Stimulated activated CD8-positive, alpha-beta memory T cell treated with anti-CD3 and anti-CD28 coated beads, Interleukin-7, amount 100 ng/mL, for 1 hour (primary cell): ENCODE data around the gene NENF.
"Not testable (repeated sequence)": the region's sequence is repeated elsewhere in the genome, so short reads cannot be mapped to it uniquely, and the experiment has no call there.

Source experiments
- DNase-seq, 2 donors: peaks; one replicate each; pipeline ENCODE4 v3.0.0-alpha.2; 2020; ENCODE audit warnings: low read depth in 2 of 2

Gene NENF

GRCh38 chr1:212460376-212460775 lies 27.7 kb downstream of the NENF start:
- no peak for DNase-seq

DNA sequence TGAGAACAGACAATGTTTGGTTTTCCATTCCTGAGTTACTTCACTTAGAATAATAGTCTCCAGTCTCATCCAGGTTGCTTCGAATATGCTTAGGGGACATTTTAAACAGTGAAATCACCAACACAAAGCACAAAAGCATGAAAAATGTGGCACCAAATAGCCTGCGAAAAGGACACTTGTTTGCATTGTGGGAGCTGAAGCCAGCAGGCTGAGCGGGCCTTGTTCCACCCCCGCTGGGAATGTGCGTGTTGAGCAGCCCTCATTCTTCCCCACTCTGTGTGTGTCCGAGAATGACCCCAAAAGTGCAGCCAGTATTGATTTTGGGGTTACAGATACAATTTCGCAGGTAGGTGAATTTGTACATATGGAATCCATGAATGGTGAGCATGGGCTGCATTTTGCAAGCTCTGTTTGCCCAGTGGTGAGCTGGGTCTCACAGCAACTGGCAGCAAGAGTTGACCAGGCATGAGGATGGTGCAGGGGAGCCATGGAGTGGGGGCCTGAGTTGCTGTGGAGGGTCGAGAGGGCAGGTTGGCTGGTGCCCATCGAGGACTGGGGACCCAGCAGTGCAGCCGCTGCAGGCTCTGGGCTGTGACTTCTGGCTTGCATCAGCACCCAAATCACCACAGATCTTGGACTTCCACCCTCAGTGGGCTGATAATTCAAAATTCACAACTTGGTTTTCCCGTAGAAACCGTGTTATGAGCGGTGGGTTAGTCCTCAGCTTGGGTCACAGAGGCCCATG lies 29.4 kb downstream of the NENF start:
- DNase-seq = no peak

DNA sequence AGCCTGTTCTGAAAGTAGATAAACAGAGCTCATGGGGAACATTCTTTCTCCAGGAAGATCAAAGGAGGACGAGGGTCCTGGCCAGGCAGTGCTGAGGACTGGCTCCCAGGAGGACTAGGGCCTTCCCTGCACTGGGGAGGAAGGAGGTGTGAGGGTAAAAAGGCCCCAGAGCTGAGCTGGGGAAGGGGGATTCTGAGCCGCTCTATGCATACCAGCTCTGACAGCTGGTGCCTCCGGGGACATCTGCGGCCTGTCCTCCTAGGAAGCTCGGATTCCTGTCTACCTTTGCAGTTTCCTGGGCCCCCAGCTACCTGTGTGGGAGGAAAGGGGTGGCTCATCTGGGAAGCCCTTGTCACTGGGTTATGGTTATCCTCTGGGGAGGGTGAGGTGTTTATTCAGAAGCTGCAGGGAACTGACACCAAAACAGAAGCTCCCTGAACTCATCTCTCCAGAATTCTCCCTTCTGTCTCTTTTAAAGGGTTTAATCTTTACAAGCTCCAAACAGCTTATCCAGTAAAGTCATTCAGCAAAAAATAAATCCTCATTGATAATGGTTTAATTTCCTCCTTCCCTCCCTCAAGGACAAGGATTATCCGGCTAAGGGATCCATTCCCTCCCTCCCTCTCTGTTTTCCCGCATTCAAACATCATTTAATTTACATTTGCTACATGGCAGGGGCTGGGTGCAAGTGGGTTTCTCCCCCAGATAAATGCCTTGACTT lies 31.0 kb downstream of the NENF start:
- DNase-seq = no peak

GRCh38 chr1:212465311-212465710 lies 32.6 kb downstream of the NENF start:
- no peak for DNase-seq

DNA sequence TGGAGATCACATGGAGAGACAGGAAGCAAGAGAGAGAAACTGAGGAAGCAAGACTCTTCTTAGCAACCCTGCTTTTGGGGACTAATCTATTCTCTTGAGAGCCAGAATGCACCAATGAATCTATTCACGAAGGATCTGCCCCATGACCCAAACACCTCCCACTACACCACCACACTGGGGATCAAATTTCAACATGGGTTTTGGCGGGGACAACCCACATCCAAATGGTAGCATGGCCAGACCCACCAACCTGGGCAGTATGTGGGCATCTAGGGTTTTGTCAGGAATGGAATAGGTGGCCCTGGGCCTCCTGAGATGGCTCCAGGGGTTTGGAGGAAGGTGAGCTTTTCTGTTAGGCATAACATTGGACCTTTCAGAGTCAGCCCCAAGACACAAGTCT lies 33.7 kb downstream of the NENF start:
- no peak for DNase-seq

GRCh38 chr1:212466898-212467650 lies 34.4 kb downstream of the NENF start:
- no peak for DNase-seq

- no peak for DNase-seq
These were observed 35.2 kb downstream of the NENF start for GRCh38 chr1:212467843-212468482.

DNA sequence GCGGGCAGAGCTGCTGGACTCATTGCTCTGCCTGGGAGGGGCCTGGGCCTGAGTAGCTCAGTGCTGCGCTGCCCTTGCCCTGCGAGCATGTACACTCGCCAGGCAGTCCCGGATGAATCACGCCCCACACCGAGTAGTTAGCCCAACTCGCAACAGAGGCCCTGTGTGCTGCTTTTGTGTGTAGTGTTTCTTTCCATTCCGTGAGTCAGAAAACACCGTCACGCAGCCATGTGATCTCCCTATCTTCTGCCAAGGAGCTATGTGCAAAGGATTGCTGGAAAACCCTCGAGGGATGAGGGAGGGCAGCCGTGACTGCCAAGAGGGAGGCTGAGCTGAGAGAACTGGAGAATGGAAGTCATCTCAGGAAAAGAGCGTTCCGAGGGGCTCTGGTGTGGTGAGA lies 37.3 kb downstream of the NENF start:
- DNase-seq = no peak

- DNase-seq = no peak
These were observed 38.6 kb downstream of the NENF start for GRCh38 chr1:212471286-212471685.

DNA sequence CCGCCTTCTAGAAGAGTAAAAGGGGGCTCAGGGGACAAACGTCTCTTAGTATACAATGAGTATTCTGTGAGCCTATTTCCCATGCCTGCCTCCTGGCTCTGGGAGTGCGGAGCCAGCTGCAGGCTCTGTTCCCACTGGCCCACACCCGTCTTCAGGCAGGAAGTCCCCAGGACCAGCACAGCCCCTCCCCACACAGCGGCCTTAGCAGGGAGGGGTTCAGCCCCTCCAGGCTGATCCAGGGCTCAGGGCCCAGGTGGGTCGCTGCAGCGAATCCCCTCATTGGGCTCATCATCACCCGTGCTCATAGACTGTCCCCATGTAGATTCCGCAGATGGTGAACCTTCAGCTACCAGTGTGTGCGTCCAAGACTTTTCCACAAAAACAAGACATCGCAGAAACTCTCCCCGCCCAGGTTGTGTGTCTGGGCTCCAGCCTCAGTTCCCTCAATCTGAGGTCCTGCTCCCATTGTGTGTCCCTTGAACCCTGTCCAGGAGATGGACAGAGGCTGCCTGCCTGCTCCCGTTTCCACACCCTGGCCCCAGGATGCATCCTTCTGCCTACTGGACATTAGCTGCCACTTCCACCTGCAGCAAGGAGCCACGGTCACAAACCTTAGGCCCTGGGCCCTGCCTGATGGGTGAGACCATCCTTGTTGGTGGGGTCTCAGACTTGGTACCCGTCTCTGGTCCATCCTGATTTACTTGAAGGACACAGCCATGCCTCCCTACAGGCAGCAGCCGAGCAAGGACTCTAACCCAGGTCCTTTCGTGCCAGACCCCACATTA lies 39.4 kb downstream of the NENF start:
- DNase-seq = no peak

GRCh38 chr1:212473729-212474128 lies 41.0 kb downstream of the NENF start:
- no peak for DNase-seq

DNA sequence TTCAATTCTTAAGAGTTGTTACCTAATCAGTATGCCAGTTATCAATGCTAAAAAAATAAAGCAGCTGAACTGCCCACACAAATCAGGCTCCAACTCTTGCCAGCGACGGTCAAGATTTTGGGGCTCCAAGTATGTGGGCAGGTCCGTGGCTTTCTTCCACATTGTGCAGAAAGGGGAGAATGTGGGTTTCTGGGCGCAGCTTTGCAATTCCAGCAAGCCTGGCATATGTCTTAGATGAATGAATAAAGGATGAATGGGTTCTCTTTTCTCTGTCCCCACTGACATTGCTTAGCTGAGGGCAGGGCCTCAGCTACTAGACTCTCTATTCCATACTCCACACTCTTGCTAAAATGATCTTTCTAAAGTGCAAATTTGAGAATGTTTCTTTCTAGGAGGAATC lies 42.4 kb downstream of the NENF start:
- DNase-seq = no peak

GRCh38 chr1:212475831-212476230 lies 43.1 kb downstream of the NENF start:
- DNase-seq = not testable (repeated sequence)

DNA sequence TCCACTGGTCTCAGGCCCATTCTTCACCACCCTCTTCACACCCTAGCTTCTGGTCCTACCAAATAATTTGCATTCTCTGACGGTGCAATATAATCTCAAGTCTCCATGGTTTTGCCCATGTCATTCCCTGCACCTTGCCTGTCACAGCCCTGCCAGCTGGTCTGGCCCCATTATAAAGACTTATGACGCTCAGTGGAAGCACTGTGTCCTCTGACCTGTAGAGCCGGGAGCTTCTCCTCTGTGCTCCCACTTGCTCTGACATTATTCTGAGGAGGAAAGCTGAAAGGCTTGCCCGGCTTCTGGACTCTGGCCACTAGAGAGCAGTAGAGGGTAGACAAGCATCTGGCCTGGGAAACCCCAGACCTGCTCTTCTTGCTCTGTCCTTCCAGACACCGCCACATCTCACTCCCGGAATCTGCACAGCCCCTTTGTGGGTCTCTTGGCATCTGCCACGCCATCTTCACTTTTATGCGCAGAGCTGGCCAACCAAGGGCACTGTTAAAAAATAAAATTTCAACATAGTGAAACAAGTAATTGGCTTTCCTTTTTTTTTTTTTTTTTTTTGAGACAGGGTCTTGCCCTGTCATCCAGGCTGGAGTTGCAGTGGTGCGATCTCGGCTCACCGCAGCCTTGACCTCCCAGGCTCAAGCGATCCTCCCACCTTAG lies 44.4 kb downstream of the NENF start:
- DNase-seq = peak; percentile 42 to 43

DNA sequence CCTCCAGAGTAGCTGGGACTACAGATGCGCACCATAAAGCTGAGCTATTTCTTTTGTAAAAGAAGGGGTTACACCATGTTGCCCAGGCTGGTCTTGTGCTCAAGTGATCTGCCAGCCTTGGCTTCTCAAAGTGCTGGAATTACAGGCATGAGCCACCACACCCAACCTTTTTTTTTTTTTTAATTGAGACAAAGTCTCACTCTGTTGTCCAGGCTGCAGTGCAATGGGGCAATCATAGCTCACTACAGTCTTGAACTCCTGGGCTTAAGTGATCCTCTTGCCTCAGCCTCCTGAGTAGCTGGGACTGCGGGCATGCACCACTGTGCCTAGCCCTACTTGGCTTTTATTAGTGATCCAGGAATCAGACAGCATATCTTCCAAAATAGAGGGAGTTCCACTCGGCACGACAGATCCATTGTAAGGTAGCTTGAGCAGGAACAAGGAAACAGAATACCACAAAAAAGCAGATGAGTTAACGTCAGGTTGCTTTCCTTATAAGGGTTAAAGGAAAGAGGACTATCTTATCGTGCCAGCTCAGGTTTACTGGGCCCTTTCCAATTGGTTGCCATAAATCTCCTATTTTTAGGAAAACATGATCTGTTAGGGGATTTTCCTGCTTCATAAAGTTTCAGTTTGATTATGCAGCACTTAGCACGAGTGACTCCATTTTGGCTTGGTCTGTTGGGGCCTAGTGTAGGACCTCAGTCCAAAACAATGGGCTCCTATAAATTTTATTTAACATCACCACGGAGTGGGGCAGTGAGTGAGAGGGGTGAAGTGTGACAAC lies 45.2 kb downstream of the NENF start:
- DNase-seq = no peak

GRCh38 chr1:212478467-212479025 lies 45.8 kb downstream of the NENF start:
- no peak for DNase-seq

DNA sequence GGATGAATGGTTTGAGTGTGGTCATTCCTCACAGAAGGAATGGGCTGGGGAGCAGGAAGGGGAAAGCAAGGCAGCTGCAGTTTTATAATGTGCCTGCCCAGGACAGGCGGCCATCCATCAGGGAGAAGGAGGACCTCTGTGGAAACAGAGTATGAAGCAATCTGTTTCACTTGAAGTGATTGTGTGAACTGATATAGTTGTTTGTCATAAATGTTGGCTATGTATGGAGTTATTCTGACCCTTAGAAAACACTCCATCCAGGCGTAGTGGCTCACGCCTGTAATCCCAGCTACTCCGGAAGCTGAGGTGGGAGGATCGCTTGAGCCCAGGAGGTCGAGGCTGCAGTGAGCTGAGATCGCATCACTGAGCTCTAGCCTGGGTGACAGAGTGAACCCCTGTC lies 46.5 kb downstream of the NENF start:
- DNase-seq = no peak

DNA sequence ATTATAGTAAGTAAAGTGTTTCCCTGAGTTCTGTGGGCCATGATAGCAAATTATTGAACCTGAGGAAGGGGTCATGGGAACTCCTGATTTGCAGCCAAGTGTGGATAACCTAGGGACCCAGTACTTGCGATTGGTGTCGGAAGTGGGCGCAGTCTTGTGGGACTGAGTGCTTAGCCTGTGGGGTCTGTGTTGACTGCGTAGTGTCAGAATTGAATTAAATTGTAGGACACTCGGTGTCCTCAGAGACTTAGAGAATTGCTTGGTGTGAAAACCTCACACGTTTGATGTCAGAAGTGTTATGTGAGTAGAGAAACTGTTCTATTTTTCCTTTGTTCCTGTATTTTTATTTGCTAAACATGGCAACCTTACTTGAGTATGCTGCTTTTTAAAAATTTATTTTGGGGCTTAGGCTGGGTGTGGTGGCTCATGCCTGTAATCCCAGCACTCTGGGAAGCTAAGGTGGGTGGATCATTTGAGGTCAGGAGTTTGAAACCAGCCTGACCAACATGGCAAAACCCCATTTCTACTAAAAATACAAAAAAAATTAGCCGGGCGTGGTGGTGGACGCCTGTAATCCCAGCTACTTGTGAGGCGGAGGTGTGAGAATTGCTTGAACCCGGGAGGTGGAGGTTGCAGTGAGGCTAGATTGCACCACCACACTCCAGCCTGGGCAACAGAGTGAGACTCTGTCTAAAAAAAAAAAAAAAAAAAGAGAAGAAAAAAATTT lies 48.2 kb downstream of the NENF start:
- not testable (repeated sequence) for DNase-seq

- no peak for DNase-seq
These were observed 48.7 kb downstream of the NENF start for GRCh38 chr1:212481438-212481767.
